Gastroesophageal sphincter (tissue), 3 donors: Measurements from ENCODE around the gene TRMT44.

Experiments
- EP300 ChIP-seq: sonication (generic); formaldehyde crosslinking; IDR thresholded peaks from one replicate; pipeline ENCODE4 v1.6.1; 2017; ENCODE audit warnings: antibody characterized with exemption, mild to moderate bottlenecking
- POLR2A ChIP-seq, 2 donors: fragments of 450-650 bp; IDR thresholded peaks; one replicate each; pipeline ENCODE4 v1.6.1; 2017; ENCODE audit warnings: antibody characterized with exemption in 2 of 2, mild to moderate bottlenecking in 2 of 2, moderate library complexity in 1 of 2
- POLR2AphosphoS5 ChIP-seq: sonication (generic); formaldehyde crosslinking; IDR thresholded peaks from one replicate; pipeline ENCODE4 v1.6.1; 2017; ENCODE audit warnings: antibody characterized with exemption
- TF ChIP-seq, protein P1 (sequence below), 4 experiments: fragments of 200-600 bp in 2 of 4; fragments of 450-650 bp in 2 of 4; sonication (generic) in 1 of 4; IDR thresholded peaks; one replicate each; pipeline ENCODE4 v1.5.1; 2017 to 2019; ENCODE audit warnings: antibody characterized with exemption in 4 of 4, mild to moderate bottlenecking in 2 of 4, moderate library complexity in 2 of 4

DNA sequence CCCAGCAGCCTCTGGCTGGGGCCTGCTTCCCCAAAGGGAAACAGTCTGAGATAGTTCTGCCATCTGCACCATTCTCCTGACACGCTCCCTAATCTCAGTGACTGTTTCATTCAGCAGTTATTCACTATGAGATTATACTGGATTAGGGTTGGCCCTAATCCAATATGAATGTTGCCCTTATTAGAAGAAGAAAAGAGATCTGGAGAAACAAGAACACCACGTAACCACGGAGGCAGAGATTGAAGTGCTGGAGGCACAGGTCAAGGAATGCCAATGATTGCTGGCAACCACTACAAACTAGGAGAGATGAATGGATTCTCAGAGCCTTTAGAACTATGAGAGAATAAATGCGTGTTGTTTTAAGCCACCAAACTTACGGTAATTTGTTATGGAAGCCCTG lies 7.4 kb upstream of the TRMT44 start:
- TF ChIP-seq POLR2A (IDR thresholded peaks at IDR 0.05) (no peak), EP300 (no peak), POLR2AphosphoS5 (no peak)
- TF ChIP-seq, protein P1, sequence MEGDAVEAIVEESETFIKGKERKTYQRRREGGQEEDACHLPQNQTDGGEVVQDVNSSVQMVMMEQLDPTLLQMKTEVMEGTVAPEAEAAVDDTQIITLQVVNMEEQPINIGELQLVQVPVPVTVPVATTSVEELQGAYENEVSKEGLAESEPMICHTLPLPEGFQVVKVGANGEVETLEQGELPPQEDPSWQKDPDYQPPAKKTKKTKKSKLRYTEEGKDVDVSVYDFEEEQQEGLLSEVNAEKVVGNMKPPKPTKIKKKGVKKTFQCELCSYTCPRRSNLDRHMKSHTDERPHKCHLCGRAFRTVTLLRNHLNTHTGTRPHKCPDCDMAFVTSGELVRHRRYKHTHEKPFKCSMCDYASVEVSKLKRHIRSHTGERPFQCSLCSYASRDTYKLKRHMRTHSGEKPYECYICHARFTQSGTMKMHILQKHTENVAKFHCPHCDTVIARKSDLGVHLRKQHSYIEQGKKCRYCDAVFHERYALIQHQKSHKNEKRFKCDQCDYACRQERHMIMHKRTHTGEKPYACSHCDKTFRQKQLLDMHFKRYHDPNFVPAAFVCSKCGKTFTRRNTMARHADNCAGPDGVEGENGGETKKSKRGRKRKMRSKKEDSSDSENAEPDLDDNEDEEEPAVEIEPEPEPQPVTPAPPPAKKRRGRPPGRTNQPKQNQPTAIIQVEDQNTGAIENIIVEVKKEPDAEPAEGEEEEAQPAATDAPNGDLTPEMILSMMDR (IDR thresholded peaks at IDR 0.05) = no peak
